Thymus (tissue), 11 donors: ENCODE measurements around the gene VIT. TPM values are rescaled to one million over a fixed set of nuclear protein-coding genes. Genes with fewer than 3 reads are reported as not detected.

Experiments
- DNase-seq, 9 donors: peaks; one replicate each; pipeline ENCODE4 v3.0.0-alpha.2; 2013; ENCODE audit warnings: low spot score in 9 of 9, low read depth in 6 of 9, missing footprints in 1 of 9
- H3K27ac ChIP-seq, 2 donors: one replicate each; pipeline ENCODE4 v1.5.1; 2013; ENCODE audit warnings: control low read depth in 1 of 2, low read depth in 1 of 2, low read length in 1 of 2, mild to moderate bottlenecking in 1 of 2, moderate library complexity in 1 of 2
- H3K27me3 ChIP-seq, 2 donors: one replicate each; pipeline ENCODE4 v1.5.1; 2013; ENCODE audit warnings: low read length in 1 of 2; ENCODE audit not compliant: control insufficient read depth in 2 of 2, insufficient read depth in 1 of 2
- H3K36me3 ChIP-seq, 2 donors: one replicate each; pipeline ENCODE4 v1.5.1; 2013; ENCODE audit warnings: low read length in 1 of 2, mild to moderate bottlenecking in 1 of 2, moderate library complexity in 1 of 2; ENCODE audit not compliant: control insufficient read depth in 2 of 2, insufficient read depth in 2 of 2
- H3K4me1 ChIP-seq, 2 donors: one replicate each; pipeline ENCODE4 v1.5.1; 2013; ENCODE audit warnings: low read length in 2 of 2; ENCODE audit not compliant: control insufficient read depth in 2 of 2, insufficient read depth in 2 of 2
- H3K4me3 ChIP-seq, 2 donors: one replicate each; pipeline ENCODE4 v1.5.1; 2013; ENCODE audit warnings: low read length in 2 of 2, control low read depth in 1 of 2, mild to moderate bottlenecking in 1 of 2
- H3K9me3 ChIP-seq, 2 donors: one replicate each; pipeline ENCODE4 v1.5.1; 2013; ENCODE audit warnings: low read length in 1 of 2, mild to moderate bottlenecking in 1 of 2; ENCODE audit not compliant: control insufficient read depth in 2 of 2, insufficient read depth in 1 of 2
- WGBS: extraction: QIAGEN DNeasy Blood & Tissue Kit; methylation state at CpG from one replicate; pipeline ENCODE4 v1.1.7; 2013; 5-methylcytosine and 5-hydroxymethylcytosine counted together
- polyA plus RNA-seq: library from polyadenylated mRNA; stranded (reverse); fragments of 200-250 nt; gene quantifications from one replicate; pipeline ENCODE4 v1.2.3, GENCODE V29; 2013
- total RNA-seq: library from RNA; stranded (reverse); fragments of 120-200 nt; gene quantifications from one replicate; pipeline ENCODE4 v1.2.4, GENCODE V29; 2013
- donor health status: healthy.

The VIT gene
- total and polyA plus RNA-seq, 2 donors, result 0.19 to 2.2 TPM

- no peaks in the 10 kb centered on the region for H3K4me1 ChIP-seq
- WGBS, result 57% methylated on average over 5 of the region's 5 CpGs
- no peak overlapping the region for H3K27ac ChIP-seq
- no peaks in the 10 kb centered on the region for H3K27me3 ChIP-seq
- H3K36me3 ChIP-seq, result no peaks in the 10 kb centered on the region
- peak in 1 of 9 donors; percentile 22 for DNase-seq
- no peak overlapping the region for H3K4me3 ChIP-seq
- no peaks in the 10 kb centered on the region for H3K9me3 ChIP-seq
These were observed 138.4 kb downstream of the VIT start for GRCh38 chr2:36834731-36835524.

- Histone ChIP-seq H3K4me1 (no peaks in the 10 kb centered on the region), H3K27me3 (no peaks in the 10 kb centered on the region), H3K36me3 (peaks cover 3 to 4% of the 10 kb centered on the region in 2 donors), H3K9me3 (no peaks in the 10 kb centered on the region), H3K27ac (no peak overlapping the region), H3K4me3 (no peak overlapping the region)
- WGBS, result 99% methylated on average over 4 of the region's 4 CpGs
- DNase-seq, result no peak
These were observed 143.6 kb downstream of the VIT start for GRCh38 chr2:36839976-36840617.

- Histone ChIP-seq H3K9me3 (no peaks in the 10 kb centered on the region), H3K4me3 (no peak overlapping the region), H3K4me1 (no peaks in the 10 kb centered on the region), H3K36me3 (peaks cover 4 to 11% of the 10 kb centered on the region in 2 donors), H3K27me3 (no peaks in the 10 kb centered on the region), H3K27ac (no peak overlapping the region)
- DNase-seq, result no peak
These were observed 147.3 kb downstream of the VIT start for GRCh38 chr2:36843838-36844237.

GRCh38 chr2:36849265-36849664 is 152.8 kb downstream of the VIT start:
- Histone ChIP-seq H3K27me3 (no peaks in the 10 kb centered on the region), H3K4me1 (no peaks in the 10 kb centered on the region), H3K36me3 (peaks cover 12 to 29% of the 10 kb centered on the region in 2 donors), H3K4me3 (no peak overlapping the region), H3K27ac (no peak overlapping the region), H3K9me3 (no peaks in the 10 kb centered on the region)
- no peak for DNase-seq
- 98% methylated on average over 8 of the region's 8 CpGs for WGBS

GRCh38 chr2:36854241-36854640 is 157.7 kb downstream of the VIT start:
- H3K36me3 ChIP-seq, result peaks cover 16 to 29% of the 10 kb centered on the region in 2 donors
- DNase-seq, result no peak
- WGBS, result 90% methylated on average over 2 of the region's 2 CpGs
- H3K4me1 ChIP-seq, result no peaks in the 10 kb centered on the region
- H3K27ac ChIP-seq, result no peak overlapping the region
- H3K4me3 ChIP-seq, result no peak overlapping the region
- no peaks in the 10 kb centered on the region for H3K27me3 ChIP-seq
- H3K9me3 ChIP-seq, result no peaks in the 10 kb centered on the region

- no peaks in the 10 kb centered on the region for H3K27me3 ChIP-seq
- H3K36me3 ChIP-seq, result peaks cover 11 to 21% of the 10 kb centered on the region in 2 donors
- no peak for DNase-seq
- no peaks in the 10 kb centered on the region for H3K4me1 ChIP-seq
- no peaks in the 10 kb centered on the region for H3K9me3 ChIP-seq
- H3K4me3 ChIP-seq, result no peak overlapping the region
- WGBS, result 99% methylated on average over 2 of the region's 2 CpGs
- H3K27ac ChIP-seq, result no peak overlapping the region
These were observed 158.9 kb downstream of the VIT start for GRCh38 chr2:36855429-36855828.

- Histone ChIP-seq H3K36me3 (peaks cover 13 to 15% of the 10 kb centered on the region in 2 donors), H3K27me3 (no peaks in the 10 kb centered on the region), H3K9me3 (no peaks in the 10 kb centered on the region), H3K4me1 (no peaks in the 10 kb centered on the region), H3K27ac (no peak overlapping the region), H3K4me3 (no peak overlapping the region)
- no peak for DNase-seq
- WGBS, result 98% methylated on average over 5 of the region's 5 CpGs
These were observed 161.2 kb downstream of the VIT start for GRCh38 chr2:36857713-36858112.

- DNase-seq, result peak in 1 of 9 donors; percentile 12
- H3K27me3 ChIP-seq, result no peaks in the 10 kb centered on the region
- H3K4me3 ChIP-seq, result no peak overlapping the region
- H3K36me3 ChIP-seq, result peaks cover 11 to 15% of the 10 kb centered on the region in 2 donors
- H3K27ac ChIP-seq, result no peak overlapping the region
- no peaks in the 10 kb centered on the region for H3K9me3 ChIP-seq
- no peaks in the 10 kb centered on the region for H3K4me1 ChIP-seq
These were observed 162.3 kb downstream of the VIT start for GRCh38 chr2:36858551-36859365.

- H3K9me3 ChIP-seq, result no peaks in the 10 kb centered on the region
- H3K36me3 ChIP-seq, result peaks cover 11 to 15% of the 10 kb centered on the region in 2 donors
- 99% methylated on average over 1 of the region's 1 CpG for WGBS
- no peak overlapping the region for H3K4me3 ChIP-seq
- H3K27ac ChIP-seq, result no peak overlapping the region
- H3K4me1 ChIP-seq, result no peaks in the 10 kb centered on the region
- no peak for DNase-seq
- H3K27me3 ChIP-seq, result no peaks in the 10 kb centered on the region
These were observed 162.9 kb downstream of the VIT start for GRCh38 chr2:36859366-36859792.
